ENCODE measurements around the gene AKT1S1. TPM values are rescaled to one million over a fixed set of nuclear protein-coding genes. Genes with fewer than 3 reads are reported as not detected.

AKT1S1 gene
- total and polyA plus RNA-seq, 2 of the 13 experiments (the other 11 are each of a cell fraction or from before 2014, with no cell fraction given): 13.5 to 27.8 TPM

DNA sequence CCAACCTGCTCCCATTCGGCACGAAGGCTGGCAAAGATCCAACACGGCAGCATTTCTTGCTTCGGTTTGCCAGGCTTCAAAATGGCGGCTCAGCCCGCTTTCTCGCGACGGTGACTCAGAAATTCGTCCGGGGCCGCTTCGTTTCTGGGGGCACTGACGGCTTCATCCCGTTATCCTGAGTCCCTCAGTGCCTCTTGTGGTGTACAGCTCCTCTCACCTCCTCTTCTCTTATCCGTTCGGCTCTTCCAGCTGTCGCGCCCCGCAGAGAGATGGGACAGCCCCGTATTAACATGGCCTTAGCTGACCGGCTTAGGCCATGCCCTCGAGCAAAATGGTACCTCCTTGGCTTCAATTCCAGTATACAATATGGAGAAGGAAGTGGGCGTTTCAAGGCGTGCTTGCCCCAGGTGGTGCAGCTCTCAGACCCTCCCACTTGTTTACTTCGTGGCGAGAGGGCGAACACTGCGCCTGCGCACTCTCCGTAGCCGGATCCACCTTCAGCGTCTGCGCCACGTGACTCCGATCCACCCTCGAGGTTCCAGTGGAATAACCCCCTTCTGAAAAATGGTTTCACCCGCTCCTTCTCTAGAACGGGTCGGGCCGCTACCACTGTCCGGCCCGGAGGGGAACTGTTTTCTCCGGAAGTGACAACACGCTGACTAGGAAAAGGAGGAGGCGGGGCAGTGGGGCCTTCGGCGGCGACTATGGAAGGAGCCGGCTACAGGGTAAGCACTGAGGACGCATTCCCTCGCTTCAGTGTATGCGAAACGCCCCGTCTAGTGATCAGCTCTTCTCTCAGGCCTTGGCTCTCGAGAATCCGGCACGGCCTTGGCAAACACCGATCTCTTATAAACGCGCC, at the start of gene AKT1S1, which contains the start of gene TBC1D17 (continued):
- TF ChIP-seq, protein P1, sequence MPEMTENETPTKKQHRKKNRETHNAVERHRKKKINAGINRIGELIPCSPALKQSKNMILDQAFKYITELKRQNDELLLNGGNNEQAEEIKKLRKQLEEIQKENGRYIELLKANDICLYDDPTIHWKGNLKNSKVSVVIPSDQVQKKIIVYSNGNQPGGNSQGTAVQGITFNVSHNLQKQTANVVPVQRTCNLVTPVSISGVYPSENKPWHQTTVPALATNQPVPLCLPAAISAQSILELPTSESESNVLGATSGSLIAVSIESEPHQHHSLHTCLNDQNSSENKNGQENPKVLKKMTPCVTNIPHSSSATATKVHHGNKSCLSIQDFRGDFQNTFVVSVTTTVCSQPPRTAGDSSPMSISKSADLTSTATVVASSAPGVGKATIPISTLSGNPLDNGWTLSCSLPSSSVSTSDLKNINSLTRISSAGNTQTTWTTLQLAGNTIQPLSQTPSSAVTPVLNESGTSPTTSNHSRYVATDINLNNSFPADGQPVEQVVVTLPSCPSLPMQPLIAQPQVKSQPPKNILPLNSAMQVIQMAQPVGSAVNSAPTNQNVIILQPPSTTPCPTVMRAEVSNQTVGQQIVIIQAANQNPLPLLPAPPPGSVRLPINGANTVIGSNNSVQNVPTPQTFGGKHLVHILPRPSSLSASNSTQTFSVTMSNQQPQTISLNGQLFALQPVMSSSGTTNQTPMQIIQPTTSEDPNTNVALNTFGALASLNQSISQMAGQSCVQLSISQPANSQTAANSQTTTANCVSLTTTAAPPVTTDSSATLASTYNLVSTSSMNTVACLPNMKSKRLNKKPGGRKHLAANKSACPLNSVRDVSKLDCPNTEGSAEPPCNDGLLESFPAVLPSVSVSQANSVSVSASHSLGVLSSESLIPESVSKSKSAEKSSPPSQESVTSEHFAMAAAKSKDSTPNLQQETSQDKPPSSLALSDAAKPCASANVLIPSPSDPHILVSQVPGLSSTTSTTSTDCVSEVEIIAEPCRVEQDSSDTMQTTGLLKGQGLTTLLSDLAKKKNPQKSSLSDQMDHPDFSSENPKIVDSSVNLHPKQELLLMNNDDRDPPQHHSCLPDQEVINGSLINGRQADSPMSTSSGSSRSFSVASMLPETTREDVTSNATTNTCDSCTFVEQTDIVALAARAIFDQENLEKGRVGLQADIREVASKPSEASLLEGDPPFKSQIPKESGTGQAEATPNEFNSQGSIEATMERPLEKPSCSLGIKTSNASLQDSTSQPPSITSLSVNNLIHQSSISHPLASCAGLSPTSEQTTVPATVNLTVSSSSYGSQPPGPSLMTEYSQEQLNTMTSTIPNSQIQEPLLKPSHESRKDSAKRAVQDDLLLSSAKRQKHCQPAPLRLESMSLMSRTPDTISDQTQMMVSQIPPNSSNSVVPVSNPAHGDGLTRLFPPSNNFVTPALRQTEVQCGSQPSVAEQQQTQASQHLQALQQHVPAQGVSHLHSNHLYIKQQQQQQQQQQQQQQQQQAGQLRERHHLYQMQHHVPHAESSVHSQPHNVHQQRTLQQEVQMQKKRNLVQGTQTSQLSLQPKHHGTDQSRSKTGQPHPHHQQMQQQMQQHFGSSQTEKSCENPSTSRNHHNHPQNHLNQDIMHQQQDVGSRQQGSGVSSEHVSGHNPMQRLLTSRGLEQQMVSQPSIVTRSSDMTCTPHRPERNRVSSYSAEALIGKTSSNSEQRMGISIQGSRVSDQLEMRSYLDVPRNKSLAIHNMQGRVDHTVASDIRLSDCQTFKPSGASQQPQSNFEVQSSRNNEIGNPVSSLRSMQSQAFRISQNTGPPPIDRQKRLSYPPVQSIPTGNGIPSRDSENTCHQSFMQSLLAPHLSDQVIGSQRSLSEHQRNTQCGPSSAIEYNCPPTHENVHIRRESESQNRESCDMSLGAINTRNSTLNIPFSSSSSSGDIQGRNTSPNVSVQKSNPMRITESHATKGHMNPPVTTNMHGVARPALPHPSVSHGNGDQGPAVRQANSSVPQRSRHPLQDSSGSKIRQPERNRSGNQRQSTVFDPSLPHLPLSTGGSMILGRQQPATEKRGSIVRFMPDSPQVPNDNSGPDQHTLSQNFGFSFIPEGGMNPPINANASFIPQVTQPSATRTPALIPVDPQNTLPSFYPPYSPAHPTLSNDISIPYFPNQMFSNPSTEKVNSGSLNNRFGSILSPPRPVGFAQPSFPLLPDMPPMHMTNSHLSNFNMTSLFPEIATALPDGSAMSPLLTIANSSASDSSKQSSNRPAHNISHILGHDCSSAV (CRISPR knock-in tag; IDR thresholded peaks at IDR 0.05; ENCODE audit: borderline replicate concordance): no peak
- TF ChIP-seq HIVEP1 (CRISPR knock-in tag; IDR thresholded peaks at IDR 0.05): no peak
- no peak for TF ChIP-seq JUN (CRISPR knock-in tag; IDR thresholded peaks at IDR 0.05)
- peak; percentile 65 for TF ChIP-seq KMT2B (CRISPR knock-in tag; IDR thresholded peaks at IDR 0.05)
- TF ChIP-seq IRX3 (CRISPR knock-in tag; IDR thresholded peaks at IDR 0.05; ENCODE audit: borderline replicate concordance, low read depth): no peak
- TF ChIP-seq ZNF3 (CRISPR knock-in tag; IDR thresholded peaks at IDR 0.05): no peak
- TF ChIP-seq SOX13 (IDR thresholded peaks at IDR 0.05): no peak
- TF ChIP-seq SOX13 (CRISPR knock-in tag; conservative IDR thresholded peaks at IDR 0.05 in 1 of 2, IDR thresholded peaks at IDR 0.05 in 1 of 2): no peak
- TF ChIP-seq KLF11 (CRISPR knock-in tag; IDR thresholded peaks at IDR 0.05): peak; percentile 45; the same call in 1 of the 2 replicates
- peak; percentile 54; the same call in 1 of the 2 replicates for TF ChIP-seq ELF4 (CRISPR knock-in tag; IDR thresholded peaks at IDR 0.05; ENCODE audit: borderline replicate concordance)
- TF ChIP-seq, protein P2, sequence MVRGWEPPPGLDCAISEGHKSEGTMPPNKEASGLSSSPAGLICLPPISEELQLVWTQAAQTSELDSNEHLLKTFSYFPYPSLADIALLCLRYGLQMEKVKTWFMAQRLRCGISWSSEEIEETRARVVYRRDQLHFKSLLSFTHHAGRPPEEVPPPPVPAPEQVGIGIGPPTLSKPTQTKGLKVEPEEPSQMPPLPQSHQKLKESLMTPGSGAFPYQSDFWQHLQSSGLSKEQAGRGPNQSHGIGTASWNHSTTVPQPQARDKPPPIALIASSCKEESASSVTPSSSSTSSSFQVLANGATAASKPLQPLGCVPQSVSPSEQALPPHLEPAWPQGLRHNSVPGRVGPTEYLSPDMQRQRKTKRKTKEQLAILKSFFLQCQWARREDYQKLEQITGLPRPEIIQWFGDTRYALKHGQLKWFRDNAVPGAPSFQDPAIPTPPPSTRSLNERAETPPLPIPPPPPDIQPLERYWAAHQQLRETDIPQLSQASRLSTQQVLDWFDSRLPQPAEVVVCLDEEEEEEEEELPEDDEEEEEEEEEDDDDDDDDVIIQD (CRISPR knock-in tag; IDR thresholded peaks at IDR 0.05; ENCODE audit: low read depth): 0 out of 2 replicates have a peak, but pooled peaks have one; percentile 15
- peak; percentile 64; the same call in 1 of the 2 replicates for TF ChIP-seq CBX5 (CRISPR knock-in tag; IDR thresholded peaks at IDR 0.05; ENCODE audit: borderline replicate concordance)
- TF ChIP-seq, protein P3, sequence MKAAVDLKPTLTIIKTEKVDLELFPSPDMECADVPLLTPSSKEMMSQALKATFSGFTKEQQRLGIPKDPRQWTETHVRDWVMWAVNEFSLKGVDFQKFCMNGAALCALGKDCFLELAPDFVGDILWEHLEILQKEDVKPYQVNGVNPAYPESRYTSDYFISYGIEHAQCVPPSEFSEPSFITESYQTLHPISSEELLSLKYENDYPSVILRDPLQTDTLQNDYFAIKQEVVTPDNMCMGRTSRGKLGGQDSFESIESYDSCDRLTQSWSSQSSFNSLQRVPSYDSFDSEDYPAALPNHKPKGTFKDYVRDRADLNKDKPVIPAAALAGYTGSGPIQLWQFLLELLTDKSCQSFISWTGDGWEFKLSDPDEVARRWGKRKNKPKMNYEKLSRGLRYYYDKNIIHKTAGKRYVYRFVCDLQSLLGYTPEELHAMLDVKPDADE (CRISPR knock-in tag; IDR thresholded peaks at IDR 0.05): no peak; the same call in 1 of the 2 replicates
- no peak; the same call in 1 of the 2 replicates for TF ChIP-seq ZNF598 (CRISPR knock-in tag; IDR thresholded peaks at IDR 0.05; ENCODE audit: borderline replicate concordance)
- no peak for TF ChIP-seq GATA4 (IDR thresholded peaks at IDR 0.05; ENCODE audit: borderline replicate concordance, low read depth)
- 0 out of 2 replicates have a peak, but pooled peaks have one; percentile 19 for TF ChIP-seq ZNF782 (CRISPR knock-in tag; IDR thresholded peaks at IDR 0.05; ENCODE audit: borderline replicate concordance)
- 0 out of 2 replicates have a peak, but pooled peaks have one; percentile 13 for TF ChIP-seq SAFB2 (CRISPR knock-in tag; IDR thresholded peaks at IDR 0.05; ENCODE audit: borderline replicate concordance, low read depth)
- TF ChIP-seq ZEB1 (IDR thresholded peaks at IDR 0.05; ENCODE audit: insufficient replicate concordance, low read depth): no peak
